ENCODE measurements around the gene NRG3.

DNA sequence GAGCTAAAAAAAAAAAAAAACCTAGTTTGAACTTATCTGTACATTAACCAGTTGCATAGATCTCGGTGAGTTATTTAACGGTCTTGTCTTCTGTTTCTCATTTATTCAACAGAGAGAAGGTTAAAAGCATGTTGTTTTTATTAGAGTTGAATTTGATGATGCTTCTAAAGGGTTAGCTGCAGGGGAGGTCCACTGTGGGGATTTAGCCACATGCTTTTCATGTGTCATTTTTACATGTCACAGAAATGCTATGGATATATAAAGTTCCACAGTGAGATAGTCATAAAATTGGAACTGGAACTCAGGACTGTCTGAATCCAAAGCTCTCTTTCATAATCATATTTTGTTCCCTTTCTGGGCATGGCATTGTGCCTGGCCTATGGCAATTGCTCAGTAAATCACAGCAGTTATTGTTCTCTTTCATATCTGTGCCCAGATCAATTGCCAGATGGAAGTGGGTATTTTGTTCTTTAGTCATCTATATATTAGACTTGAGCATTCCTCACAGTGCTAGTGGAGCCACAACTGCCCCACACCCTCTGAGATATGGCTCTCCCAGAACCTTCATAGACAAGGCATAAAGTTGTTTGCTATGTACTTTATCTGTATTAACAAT lies 578.8 kb downstream of the NRG3 start:
- no peak for TF ChIP-seq POLR2A (IDR thresholded peaks at IDR 0.05)
- TF ChIP-seq, protein P1, sequence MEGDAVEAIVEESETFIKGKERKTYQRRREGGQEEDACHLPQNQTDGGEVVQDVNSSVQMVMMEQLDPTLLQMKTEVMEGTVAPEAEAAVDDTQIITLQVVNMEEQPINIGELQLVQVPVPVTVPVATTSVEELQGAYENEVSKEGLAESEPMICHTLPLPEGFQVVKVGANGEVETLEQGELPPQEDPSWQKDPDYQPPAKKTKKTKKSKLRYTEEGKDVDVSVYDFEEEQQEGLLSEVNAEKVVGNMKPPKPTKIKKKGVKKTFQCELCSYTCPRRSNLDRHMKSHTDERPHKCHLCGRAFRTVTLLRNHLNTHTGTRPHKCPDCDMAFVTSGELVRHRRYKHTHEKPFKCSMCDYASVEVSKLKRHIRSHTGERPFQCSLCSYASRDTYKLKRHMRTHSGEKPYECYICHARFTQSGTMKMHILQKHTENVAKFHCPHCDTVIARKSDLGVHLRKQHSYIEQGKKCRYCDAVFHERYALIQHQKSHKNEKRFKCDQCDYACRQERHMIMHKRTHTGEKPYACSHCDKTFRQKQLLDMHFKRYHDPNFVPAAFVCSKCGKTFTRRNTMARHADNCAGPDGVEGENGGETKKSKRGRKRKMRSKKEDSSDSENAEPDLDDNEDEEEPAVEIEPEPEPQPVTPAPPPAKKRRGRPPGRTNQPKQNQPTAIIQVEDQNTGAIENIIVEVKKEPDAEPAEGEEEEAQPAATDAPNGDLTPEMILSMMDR (IDR thresholded peaks at IDR 0.05), result no peak

Measured in tibial nerve (tissue), 3 donors.